Stimulated activated CD8-positive, alpha-beta memory T cell treated with anti-CD3 and anti-CD28 coated beads, Interleukin-4, amount 100 ng/mL, for 4 hours (primary cell): ENCODE measurements around the gene CDR2L.
"Not testable (repeated sequence)": the region's sequence is repeated elsewhere in the genome, so short reads cannot be mapped to it uniquely, and the experiment has no call there.

Experiments
- DNase-seq, 2 donors: peaks; one replicate each; pipeline ENCODE4 v3.0.0-alpha.2; 2020; ENCODE audit warnings: low read depth in 2 of 2, low spot score in 1 of 2

Gene CDR2L

DNA sequence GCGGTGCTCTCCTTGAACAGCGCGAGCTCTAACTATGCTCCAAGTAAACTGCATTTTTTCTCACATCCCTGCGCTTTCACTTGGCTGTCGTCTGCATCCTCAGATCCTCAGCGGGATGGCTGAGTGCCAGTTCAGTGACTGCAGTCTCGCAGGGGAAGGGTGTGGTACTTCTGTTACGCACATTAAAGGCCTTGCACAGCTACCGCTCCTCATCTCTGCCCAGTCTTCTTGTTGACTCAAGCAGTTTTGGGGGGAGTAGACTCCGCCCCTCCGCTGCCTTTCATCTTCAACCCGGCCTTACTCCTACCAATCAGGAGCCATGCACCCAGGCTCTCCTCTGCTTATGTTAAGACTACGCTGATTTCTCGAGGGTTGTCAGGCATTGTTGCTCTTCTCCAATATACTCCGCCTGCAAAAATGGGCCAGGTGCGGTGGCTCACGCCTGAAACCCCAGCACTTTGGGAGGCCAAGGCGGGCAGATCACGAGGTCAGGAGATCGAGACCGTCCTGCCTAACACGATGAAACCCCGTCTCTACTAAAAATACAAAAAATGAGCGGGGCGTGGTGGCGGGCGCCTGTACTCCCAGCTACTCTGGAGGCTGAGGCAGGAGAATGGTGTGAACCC lies 49.3 kb downstream of the CDR2L start:
- peak; percentile 54 to 65 for DNase-seq

GRCh38 chr17:75039238-75039637 lies 51.8 kb downstream of the CDR2L start:
- no peak for DNase-seq

- no peak for DNase-seq
These were observed 54.3 kb downstream of the CDR2L start for GRCh38 chr17:75041656-75042280.

DNA sequence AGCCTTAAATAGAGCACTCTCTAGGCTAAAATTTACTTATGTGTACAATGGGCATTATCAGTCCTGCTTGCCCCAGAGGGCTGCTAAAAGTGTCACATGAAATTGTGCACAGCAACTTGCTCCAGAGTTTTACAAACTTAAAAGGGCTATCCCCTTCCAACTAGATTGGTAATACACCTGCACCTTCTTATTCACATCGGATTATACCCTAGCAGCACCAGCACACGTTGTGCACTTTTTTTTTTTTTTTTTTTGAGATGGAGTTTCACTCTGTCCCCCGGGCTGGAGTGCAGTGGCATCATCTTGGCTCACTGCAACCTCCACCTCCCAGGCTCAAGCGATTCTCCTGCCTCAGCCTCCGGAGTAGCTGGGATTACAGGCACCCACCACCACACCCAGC lies 56.4 kb downstream of the CDR2L start:
- not testable (repeated sequence) for DNase-seq

DNA sequence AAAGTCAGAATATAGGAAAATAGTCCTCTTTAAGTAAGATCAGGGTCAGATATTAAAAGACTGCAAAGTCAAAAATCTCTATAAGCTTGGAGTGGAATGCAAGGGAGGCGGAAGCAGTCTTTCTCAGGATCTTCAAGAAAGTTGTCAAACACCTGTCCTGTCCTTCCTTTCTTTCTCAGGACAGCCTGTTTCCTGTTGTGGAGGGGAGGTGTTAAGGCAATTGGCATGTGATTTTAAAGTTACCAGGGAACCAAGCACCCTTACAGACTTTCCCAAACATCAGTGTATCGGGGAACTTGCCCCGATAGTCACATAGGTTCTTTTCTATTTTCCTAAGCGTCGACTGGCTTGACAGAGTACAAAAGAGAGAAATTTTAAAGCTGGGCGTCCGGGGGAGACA lies 57.3 kb downstream of the CDR2L start:
- no peak for DNase-seq

DNA sequence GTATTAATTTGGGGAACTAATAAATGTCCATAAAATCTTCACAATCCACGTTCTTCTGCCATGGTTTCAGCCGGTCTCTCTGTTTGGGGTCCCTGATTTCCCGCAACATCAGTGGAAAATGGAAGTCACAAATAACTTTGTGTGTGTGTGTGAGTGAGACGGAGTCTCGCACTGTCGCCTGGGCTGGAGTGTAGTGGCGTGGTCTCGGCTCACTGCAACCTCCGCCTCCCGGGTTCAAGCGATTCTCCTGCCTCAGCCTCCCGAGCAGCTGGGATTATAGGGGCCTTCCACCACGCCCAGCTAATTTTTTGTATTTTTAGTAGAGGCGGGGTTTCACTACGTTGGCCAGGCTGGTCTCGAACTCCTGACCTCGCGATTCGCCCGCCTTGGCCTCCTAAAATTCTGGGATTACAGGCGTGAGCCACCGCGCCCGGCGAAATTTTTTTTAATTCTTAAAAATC lies 58.5 kb downstream of the CDR2L start:
- DNase-seq = not testable (repeated sequence)

- peak; percentile 86 to 93 for DNase-seq
These were observed 59.2 kb downstream of the CDR2L start, which contains the start of the genes ATP5PD and KCTD2 for GRCh38 chr17:75046407-75047289. Gene ATP5PD, minus strand, starts transcription at chr17:75046969. Its CDS starts 4,319 bp downstream, at chr17:75042650. Gene KCTD2, plus strand, starts transcription at chr17:75047225. Its CDS starts 26 bp downstream, at chr17:75047251.

- no peak for DNase-seq
These were observed 60.1 kb downstream of the CDR2L start for GRCh38 chr17:75047398-75048098.

DNA sequence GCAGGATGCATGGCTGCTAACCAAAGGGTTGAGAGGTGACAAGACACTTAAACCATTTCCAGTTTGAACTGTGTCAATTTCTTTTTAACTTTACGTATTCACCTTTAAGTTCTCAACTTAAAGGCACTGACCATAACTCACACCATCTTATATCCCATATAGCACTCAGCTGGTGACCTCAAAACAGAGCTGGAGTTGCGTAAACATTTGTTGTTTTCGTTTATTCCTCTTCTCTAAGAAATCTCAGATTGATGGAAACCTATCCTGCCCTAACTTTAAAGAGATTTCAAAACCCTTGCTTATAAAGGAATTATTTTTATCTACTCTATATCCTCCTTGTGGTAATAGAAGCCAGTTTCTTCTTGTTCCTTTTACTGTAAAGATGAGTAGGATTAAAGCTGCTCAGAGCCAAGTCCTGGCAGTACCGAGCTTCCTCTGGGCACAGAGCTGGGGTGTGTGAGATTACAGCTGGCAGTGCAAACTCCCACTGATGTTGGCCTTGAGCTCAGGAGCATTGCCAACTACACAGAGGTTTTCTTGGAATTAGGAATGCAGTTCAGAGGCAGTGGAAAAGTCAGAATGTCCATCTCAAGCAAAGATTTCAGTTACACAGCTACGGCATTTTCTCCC lies 60.9 kb downstream of the CDR2L start:
- no peak for DNase-seq

DNA sequence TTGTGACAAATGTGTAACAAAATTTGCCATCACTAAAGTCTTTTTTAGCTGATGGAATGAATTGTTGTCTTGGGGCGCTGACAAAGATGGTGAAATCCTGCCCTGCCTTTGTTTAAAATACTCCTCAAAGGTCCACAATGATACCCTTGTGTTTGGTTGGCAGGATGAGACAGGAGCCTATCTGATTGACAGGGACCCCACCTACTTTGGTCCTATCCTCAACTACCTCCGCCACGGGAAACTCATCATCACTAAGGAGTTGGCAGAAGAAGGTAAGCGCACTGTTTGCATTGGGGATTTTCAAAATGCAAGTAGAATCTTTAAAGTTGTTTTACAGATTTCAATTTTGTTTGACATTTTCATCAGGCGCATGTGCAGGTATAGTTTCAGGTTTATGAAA lies 61.6 kb downstream of the CDR2L start:
- DNase-seq = no peak

DNA sequence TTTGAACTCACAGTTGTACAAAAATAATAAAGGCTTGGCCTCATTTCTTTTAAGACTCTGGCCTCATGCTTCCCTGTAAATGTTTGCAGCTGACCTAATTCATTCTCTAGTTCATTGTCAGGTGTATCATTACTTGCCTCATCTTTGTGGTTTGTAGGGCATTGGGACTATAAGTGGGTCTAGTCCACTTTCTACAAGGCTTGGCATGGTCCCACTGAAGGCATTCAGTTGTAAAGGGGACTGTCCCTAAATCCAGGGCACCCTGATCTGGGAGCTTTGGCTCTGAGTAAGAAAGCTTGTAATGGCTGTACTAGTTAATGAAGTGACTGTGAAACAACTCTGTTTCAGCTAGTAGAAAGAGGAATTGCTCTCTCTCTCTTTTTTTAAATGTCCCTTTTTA lies 62.3 kb downstream of the CDR2L start:
- no peak for DNase-seq

DNA sequence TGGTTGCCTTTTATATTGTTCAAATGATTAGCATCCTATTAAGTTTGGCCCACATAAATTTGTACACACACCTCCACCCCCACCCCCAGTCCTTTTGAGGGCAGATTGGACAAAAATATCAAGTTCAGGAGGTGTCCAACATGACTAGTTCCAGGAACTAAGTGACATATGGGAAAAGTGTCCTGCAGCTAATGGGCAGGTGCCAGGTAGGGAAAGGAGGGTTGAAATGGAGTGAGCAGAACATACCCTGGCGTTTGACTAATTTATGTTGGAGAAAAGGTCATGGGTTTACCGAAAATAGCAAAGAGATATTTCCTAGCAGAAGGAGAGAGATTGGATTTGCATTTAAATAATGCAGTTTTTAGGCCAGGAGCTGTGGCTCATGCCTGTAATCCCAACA lies 64.5 kb downstream of the CDR2L start:
- no peak for DNase-seq
